NCI-H1436 (cell line): ENCODE measurements around the gene KLK5.
"Not testable (repeated sequence)": the region's sequence is repeated elsewhere in the genome, so short reads cannot be mapped to it uniquely, and the experiment has no call there.

Experiments used
- DNase-seq: peaks from one replicate; lab custom pipeline; 2025; lab: John Stamatoyannopoulos, UW

KLK5 gene

DNA sequence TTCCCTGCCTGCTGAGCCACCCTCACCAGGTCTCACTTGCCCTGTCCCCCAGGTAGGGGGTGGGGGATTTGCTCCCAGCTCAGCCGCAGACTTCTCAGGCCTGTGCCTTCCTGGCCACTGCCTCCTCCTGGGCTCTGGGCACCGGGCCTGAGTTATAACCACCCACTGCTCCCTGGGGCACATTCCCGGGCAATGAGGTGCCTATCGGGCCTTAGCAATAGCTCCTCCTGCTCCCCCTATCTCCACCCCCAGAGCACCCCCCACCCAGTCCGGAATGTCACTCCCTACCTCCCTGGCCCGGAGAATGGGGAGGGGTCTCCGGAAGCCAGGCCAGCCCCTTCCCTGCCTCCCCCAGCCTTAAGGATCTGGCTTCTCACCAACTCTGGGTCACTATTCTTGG, at the start of gene KLK5:
KLK5 (minus strand) TSS at position 129 of the 400 bp plus-strand sequence. CDS start 381 bp downstream, outside the sequence.
- DNase-seq, result no peak

DNA sequence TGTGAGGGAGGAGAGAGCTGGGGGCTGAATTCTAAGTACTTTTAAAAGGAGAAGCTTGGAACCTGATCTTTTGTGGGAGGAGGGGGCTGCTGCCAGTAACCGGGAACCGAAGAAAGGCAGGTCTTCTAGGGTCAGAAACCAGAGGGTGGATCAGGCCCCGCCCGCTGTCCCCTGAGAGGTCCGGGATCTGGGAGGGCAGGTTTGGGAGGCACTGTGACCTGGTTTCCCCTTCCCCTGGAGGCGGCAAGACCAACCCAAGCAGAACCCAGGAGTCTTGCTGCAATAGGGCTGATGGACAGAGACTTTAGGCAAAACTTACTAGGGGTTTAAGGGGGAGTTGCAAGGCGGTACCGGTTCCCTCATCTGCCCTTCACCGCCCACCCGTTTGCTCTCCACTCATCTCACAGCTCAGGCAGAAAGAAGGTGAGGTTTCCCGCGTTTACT, 49.3 kb upstream of the KLK5 start:
- DNase-seq, result no peak

DNA sequence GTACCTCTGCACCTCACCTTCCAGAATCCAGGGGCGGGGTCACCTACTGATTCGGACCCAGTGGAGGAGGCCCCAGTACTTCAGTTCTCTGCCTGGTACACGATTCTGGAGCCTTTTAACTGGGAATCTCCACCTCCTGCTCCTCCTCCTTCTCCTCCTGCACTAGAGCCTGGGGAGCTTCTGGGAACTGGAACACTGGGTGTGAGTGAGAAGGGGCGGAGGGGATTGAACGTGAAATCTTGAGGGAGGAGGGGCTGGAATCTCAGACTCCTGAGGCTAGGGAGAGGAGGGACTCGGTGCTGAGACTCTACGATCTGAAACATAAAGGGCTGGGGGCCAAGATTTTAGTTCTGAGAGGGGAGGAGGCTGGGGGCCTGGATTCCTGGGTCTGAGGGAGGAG, 48.7 kb upstream of the KLK5 start, which contains the start of gene KLK8:
KLK8 (minus strand) TSS at position 90 of the 400 bp plus-strand sequence. CDS start 437 bp downstream, outside the sequence.
- DNase-seq, result no peak

- DNase-seq, result no peak
Observed at GRCh38 chr19:51000981-51001380, 48.1 kb upstream of the KLK5 start.

- no peak for DNase-seq
Observed at GRCh38 chr19:51000426-51000825, 47.6 kb upstream of the KLK5 start.

- no peak for DNase-seq
Observed at GRCh38 chr19:50998686-50999085, 45.8 kb upstream of the KLK5 start.

GRCh38 chr19:50998061-50998460, 45.2 kb upstream of the KLK5 start:
- no peak for DNase-seq

DNA sequence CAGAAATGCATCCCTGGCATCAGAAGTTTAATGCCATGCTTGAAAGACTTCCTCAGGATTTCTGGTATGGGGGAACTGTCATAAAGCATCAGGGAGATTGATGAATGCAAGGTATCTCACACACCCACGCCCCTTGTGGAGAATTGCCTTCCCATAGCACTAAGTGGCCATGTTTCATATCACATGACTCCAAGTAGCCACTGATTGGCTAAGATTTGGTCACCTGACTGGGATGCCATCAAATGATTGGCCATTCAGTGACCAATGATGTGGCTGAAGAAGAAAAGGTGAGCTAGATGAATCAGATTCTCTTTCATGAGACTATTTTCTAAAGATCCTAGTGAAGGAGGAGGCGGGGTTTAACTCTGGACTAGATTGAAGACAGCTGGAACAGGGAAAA, 41.3 kb upstream of the KLK5 start:
- no peak for DNase-seq

GRCh38 chr19:50992666-50993035, 39.8 kb upstream of the KLK5 start:
- DNase-seq, result no peak

DNA sequence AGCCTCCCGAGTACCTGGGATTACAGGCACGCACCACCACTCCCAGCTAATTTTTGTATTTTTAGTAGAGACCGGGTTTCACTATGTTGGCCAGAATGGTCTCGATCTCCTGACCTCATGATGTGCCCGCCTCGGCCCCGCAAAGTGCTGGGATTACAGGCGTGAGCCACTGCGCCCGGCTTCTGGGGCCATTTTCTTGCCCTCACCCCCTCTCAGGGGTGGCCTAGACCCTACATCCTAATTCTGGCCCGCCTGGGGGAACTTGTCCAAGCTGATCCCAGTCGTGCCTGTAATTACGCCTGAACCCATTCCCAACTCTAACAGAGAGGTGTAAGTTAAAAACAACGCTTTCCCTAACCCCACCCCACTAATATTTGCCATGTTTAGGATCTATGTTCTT, 31.6 kb upstream of the KLK5 start:
- DNase-seq, result not testable (repeated sequence)

- DNase-seq, result no peak
Observed at GRCh38 chr19:50983625-50984292, 30.9 kb upstream of the KLK5 start, which contains the start of gene KLK7. TSS of gene KLK7 (minus strand) at chr19:50983917. CDS start at chr19:50982399, 1,518 bp downstream.

DNA sequence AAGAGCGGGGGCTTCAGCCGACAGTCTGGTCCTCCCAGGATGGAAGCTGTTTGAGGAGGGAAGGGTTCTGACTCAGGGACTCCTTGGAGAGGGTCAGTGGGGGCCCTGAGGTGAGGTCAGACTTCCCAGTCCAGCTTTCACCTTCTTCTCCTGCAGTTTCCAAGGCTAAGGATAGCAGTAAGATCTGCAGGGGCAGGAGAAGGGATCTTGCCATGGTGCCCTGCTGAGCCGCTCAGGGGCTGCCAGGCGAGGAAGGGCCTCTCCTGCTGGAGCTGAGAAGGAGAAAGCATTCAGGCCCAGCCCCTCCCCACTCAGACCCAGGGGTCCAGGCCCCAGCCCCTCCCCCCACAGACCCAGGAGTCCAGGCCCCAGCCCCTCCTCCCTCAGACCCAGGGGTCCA, 29.3 kb upstream of the KLK5 start:
- no peak for DNase-seq

DNA sequence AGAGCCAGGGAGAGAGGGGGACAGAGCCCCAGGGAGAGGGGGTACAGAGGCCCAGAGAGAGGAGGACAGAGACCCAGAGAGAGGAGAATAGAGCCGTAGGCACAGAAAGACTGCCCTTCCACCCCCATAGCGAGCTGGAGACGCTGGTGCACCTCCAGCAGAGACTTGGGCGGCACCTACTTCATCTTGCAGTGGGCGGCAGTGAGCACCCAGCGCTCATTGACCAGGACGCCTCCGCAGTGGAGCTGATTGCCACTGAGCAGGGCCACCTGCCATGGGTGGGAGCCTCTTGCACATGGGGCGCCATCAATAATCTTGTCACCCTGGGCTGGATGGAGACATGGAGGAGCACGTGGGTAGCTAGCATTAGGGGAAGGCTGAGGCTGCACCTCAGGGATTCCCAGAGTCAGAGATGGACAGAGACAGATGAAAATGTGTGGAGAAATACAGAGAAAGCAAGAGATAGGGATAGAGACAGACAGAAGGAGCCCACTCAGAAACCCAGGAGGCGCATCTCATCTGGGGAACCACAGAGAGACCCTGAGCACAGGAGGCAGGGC, 28.8 kb upstream of the KLK5 start:
- DNase-seq, result no peak

DNA sequence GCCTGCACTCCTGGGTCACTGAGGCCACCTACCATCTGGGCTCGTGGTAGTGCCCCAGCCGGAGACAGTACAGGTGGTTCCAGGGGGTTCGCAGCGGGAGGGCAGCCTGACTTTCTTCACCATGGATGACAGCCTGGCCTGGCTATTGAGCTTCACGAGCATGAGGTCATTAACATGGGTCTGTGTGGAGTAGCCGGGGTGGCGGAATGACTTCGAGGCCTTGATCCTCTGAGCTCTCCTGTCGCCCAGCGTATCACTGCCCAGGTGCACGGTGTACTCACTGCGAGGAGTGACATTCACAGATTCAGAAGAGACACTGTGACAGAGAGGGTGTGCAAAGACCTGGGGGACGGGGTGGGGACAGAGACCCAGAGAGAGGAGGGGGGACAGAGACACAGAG, 27.4 kb upstream of the KLK5 start:
- no peak for DNase-seq

GRCh38 chr19:50979758-50980157, 26.9 kb upstream of the KLK5 start:
- DNase-seq, result no peak

GRCh38 chr19:50978772-50979390, 26.0 kb upstream of the KLK5 start:
- no peak for DNase-seq

- no peak for DNase-seq
Observed at GRCh38 chr19:50977626-50978025, 24.8 kb upstream of the KLK5 start.

GRCh38 chr19:50975766-50976165, 22.9 kb upstream of the KLK5 start:
- DNase-seq, result no peak

- DNase-seq, result no peak
Observed at GRCh38 chr19:50974702-50975556, 22.1 kb upstream of the KLK5 start.

- no peak for DNase-seq
Observed at GRCh38 chr19:50972795-50973376, 20.0 kb upstream of the KLK5 start.

GRCh38 chr19:50969810-50970209, 17.0 kb upstream of the KLK5 start:
- not testable (repeated sequence) for DNase-seq

GRCh38 chr19:50969413-50969760, 16.5 kb upstream of the KLK5 start, which contains the start of gene KLK6:
TSS of gene KLK6 (minus strand) at chr19:50969591. CDS start at chr19:50968104, 1,487 bp downstream.
- DNase-seq, result no peak
